Measurements from ENCODE around the gene BAIAP2L1.
A peak's percentile ranks its signal among the peaks of the same experiment; 100 is the strongest.

BAIAP2L1 gene

GRCh38 chr7:98278936-98279335 is 122.0 kb downstream of the BAIAP2L1 start:
- no peak overlapping the region for H3K9ac ChIP-seq (ENCODE audit: low read length)
- H4K8ac ChIP-seq (ENCODE audit: low read length), result no peak overlapping the region
- no peak overlapping the region for H3K23ac ChIP-seq (ENCODE audit: low read length in 2 of 2)
- H3K4ac ChIP-seq (ENCODE audit: low read depth in 1 of 2, low read length in 2 of 2), result peak overlapping the region in 1 of 2 experiments; percentile 46
- no peak overlapping the region for H2BK15ac ChIP-seq (ENCODE audit: low read depth, poor library complexity, severe bottlenecking)
- H3K18ac ChIP-seq (ENCODE audit: low read depth in 1 of 2, low read length in 2 of 2), result no peak overlapping the region
- H3K4me1 ChIP-seq (ENCODE audit: control insufficient read depth, insufficient read depth, low read depth, low read length), result peaks cover 11% of the 10 kb centered on the region
- H3K9me3 ChIP-seq (ENCODE audit: control insufficient read depth, low read length), result no peaks in the 10 kb centered on the region
- no peak overlapping the region for H2AK5ac ChIP-seq (ENCODE audit: low read length, severe bottlenecking)
- no peaks in the 10 kb centered on the region for H3K79me1 ChIP-seq (replicated peaks; ENCODE audit: low read length, poor library complexity, severe bottlenecking)
- no peak overlapping the region for H3K4me3 ChIP-seq (ENCODE audit: insufficient read depth in 1 of 2, low read depth in 1 of 2, low read length in 2 of 2)
- H3K14ac ChIP-seq (ENCODE audit: low read length in 2 of 2), result no peak overlapping the region
- H3K4me2 ChIP-seq (ENCODE audit: low read length, poor library complexity, severe bottlenecking), result no peak overlapping the region
- no peak overlapping the region for H2BK12ac ChIP-seq (ENCODE audit: low read length in 2 of 2)
- no peak overlapping the region for H2BK120ac ChIP-seq (ENCODE audit: low read depth, low read length)
- no peak overlapping the region for H2BK5ac ChIP-seq (ENCODE audit: low read depth, low read length, poor library complexity, severe bottlenecking)
- DNase-seq, result no peak
- H4K91ac ChIP-seq (ENCODE audit: low read length), result no peak overlapping the region
- WGBS, result 96% methylated on average over 4 of the region's 4 CpGs
- peaks cover 8 to 14% of the 10 kb centered on the region in 2 experiments for H3K36me3 ChIP-seq (ENCODE audit: control insufficient read depth in 1 of 2, insufficient read depth in 2 of 2, low read depth in 1 of 2, low read length in 2 of 2)
- no peaks in the 10 kb centered on the region for H3K27me3 ChIP-seq (ENCODE audit: control insufficient read depth in 1 of 2, insufficient read depth in 1 of 2, low read length in 2 of 2)
- no peak overlapping the region for H3K27ac ChIP-seq (ENCODE audit: low read length, poor library complexity, severe bottlenecking)
- H2AFZ ChIP-seq (ENCODE audit: low read depth, low read length), result no peak overlapping the region

GRCh38 chr7:98278408-98278807 is 122.5 kb downstream of the BAIAP2L1 start:
- Histone ChIP-seq H2BK5ac (ENCODE audit: low read depth, low read length, poor library complexity, severe bottlenecking) (no peak overlapping the region), H3K4ac (ENCODE audit: low read depth in 1 of 2, low read length in 2 of 2) (peak overlapping the region in 1 of 2 experiments; percentile 46), H3K9ac (ENCODE audit: low read length) (no peak overlapping the region), H3K9me3 (ENCODE audit: control insufficient read depth, low read length) (no peaks in the 10 kb centered on the region), H3K18ac (ENCODE audit: low read depth in 1 of 2, low read length in 2 of 2) (no peak overlapping the region), H2AFZ (ENCODE audit: low read depth, low read length) (no peak overlapping the region), H4K91ac (ENCODE audit: low read length) (no peak overlapping the region), H2BK12ac (ENCODE audit: low read length in 2 of 2) (no peak overlapping the region), H3K23ac (ENCODE audit: low read length in 2 of 2) (no peak overlapping the region), H2BK15ac (ENCODE audit: low read depth, poor library complexity, severe bottlenecking) (no peak overlapping the region), H3K79me1 (replicated peaks; ENCODE audit: low read length, poor library complexity, severe bottlenecking) (no peaks in the 10 kb centered on the region), H3K14ac (ENCODE audit: low read length in 2 of 2) (no peak overlapping the region), H2BK120ac (ENCODE audit: low read depth, low read length) (no peak overlapping the region), H3K27me3 (ENCODE audit: control insufficient read depth in 1 of 2, insufficient read depth in 1 of 2, low read length in 2 of 2) (no peaks in the 10 kb centered on the region), H2AK5ac (ENCODE audit: low read length, severe bottlenecking) (no peak overlapping the region), H3K36me3 (ENCODE audit: control insufficient read depth in 1 of 2, insufficient read depth in 2 of 2, low read depth in 1 of 2, low read length in 2 of 2) (peaks cover 3 to 9% of the 10 kb centered on the region in 2 experiments), H3K27ac (ENCODE audit: low read length, poor library complexity, severe bottlenecking) (no peak overlapping the region), H3K4me3 (ENCODE audit: insufficient read depth in 1 of 2, low read depth in 1 of 2, low read length in 2 of 2) (no peak overlapping the region), H3K4me1 (ENCODE audit: control insufficient read depth, insufficient read depth, low read depth, low read length) (peaks cover 6% of the 10 kb centered on the region), H4K8ac (ENCODE audit: low read length) (peak overlapping the region; percentile 4), H3K4me2 (ENCODE audit: low read length, poor library complexity, severe bottlenecking) (no peak overlapping the region)
- 91% methylated on average over 5 of the region's 5 CpGs for WGBS
- DNase-seq, result no peak

- no peak overlapping the region for H2AK5ac ChIP-seq (ENCODE audit: low read length, severe bottlenecking)
- no peak overlapping the region for H2BK12ac ChIP-seq (ENCODE audit: low read length in 2 of 2)
- no peaks in the 10 kb centered on the region for H3K27me3 ChIP-seq (ENCODE audit: control insufficient read depth in 1 of 2, insufficient read depth in 1 of 2, low read length in 2 of 2)
- peaks cover 3% of the 10 kb centered on the region for H3K4me1 ChIP-seq (ENCODE audit: control insufficient read depth, insufficient read depth, low read depth, low read length)
- H2AFZ ChIP-seq (ENCODE audit: low read depth, low read length), result no peak overlapping the region
- no peak overlapping the region for H3K4ac ChIP-seq (ENCODE audit: low read depth in 1 of 2, low read length in 2 of 2)
- H3K4me3 ChIP-seq (ENCODE audit: insufficient read depth in 1 of 2, low read depth in 1 of 2, low read length in 2 of 2), result no peak overlapping the region
- H3K14ac ChIP-seq (ENCODE audit: low read length in 2 of 2), result no peak overlapping the region
- peak overlapping the region; percentile 8 for H3K9ac ChIP-seq (ENCODE audit: low read length)
- H3K23ac ChIP-seq (ENCODE audit: low read length in 2 of 2), result no peak overlapping the region
- H3K9me3 ChIP-seq (ENCODE audit: control insufficient read depth, low read length), result no peaks in the 10 kb centered on the region
- H2BK15ac ChIP-seq (ENCODE audit: low read depth, poor library complexity, severe bottlenecking), result no peak overlapping the region
- peak; percentile 59 for DNase-seq
- no peak overlapping the region for H2BK5ac ChIP-seq (ENCODE audit: low read depth, low read length, poor library complexity, severe bottlenecking)
- H3K79me1 ChIP-seq (replicated peaks; ENCODE audit: low read length, poor library complexity, severe bottlenecking), result no peaks in the 10 kb centered on the region
- no peak overlapping the region for H4K8ac ChIP-seq (ENCODE audit: low read length)
- H3K36me3 ChIP-seq (ENCODE audit: control insufficient read depth in 1 of 2, insufficient read depth in 2 of 2, low read depth in 1 of 2, low read length in 2 of 2), result no peaks in the 10 kb centered on the region
- 86% methylated on average over 3 of the region's 5 CpGs for WGBS
- H4K91ac ChIP-seq (ENCODE audit: low read length), result no peak overlapping the region
- H2BK120ac ChIP-seq (ENCODE audit: low read depth, low read length), result no peak overlapping the region
- H3K18ac ChIP-seq (ENCODE audit: low read depth in 1 of 2, low read length in 2 of 2), result no peak overlapping the region
- H3K27ac ChIP-seq (ENCODE audit: low read length, poor library complexity, severe bottlenecking), result no peak overlapping the region
- no peak overlapping the region for H3K4me2 ChIP-seq (ENCODE audit: low read length, poor library complexity, severe bottlenecking)
Observed at GRCh38 chr7:98276241-98276761, 124.6 kb downstream of the BAIAP2L1 start.

- peaks cover 0 to 3% of the 10 kb centered on the region in 2 experiments for H3K36me3 ChIP-seq (ENCODE audit: control insufficient read depth in 1 of 2, insufficient read depth in 2 of 2, low read depth in 1 of 2, low read length in 2 of 2)
- no peak for DNase-seq
- no peak overlapping the region for H3K18ac ChIP-seq (ENCODE audit: low read depth in 1 of 2, low read length in 2 of 2)
- peaks cover 8% of the 10 kb centered on the region for H3K79me1 ChIP-seq (replicated peaks; ENCODE audit: low read length, poor library complexity, severe bottlenecking)
- H3K9ac ChIP-seq (ENCODE audit: low read length), result no peak overlapping the region
- H2BK5ac ChIP-seq (ENCODE audit: low read depth, low read length, poor library complexity, severe bottlenecking), result no peak overlapping the region
- H2BK120ac ChIP-seq (ENCODE audit: low read depth, low read length), result no peak overlapping the region
- no peak overlapping the region for H3K14ac ChIP-seq (ENCODE audit: low read length in 2 of 2)
- H2AFZ ChIP-seq (ENCODE audit: low read depth, low read length), result no peak overlapping the region
- WGBS, result 90% methylated on average over 3 of the region's 3 CpGs
- H2BK15ac ChIP-seq (ENCODE audit: low read depth, poor library complexity, severe bottlenecking), result no peak overlapping the region
- H3K4me2 ChIP-seq (ENCODE audit: low read length, poor library complexity, severe bottlenecking), result no peak overlapping the region
- no peak overlapping the region for H4K91ac ChIP-seq (ENCODE audit: low read length)
- no peak overlapping the region for H3K4ac ChIP-seq (ENCODE audit: low read depth in 1 of 2, low read length in 2 of 2)
- H3K4me1 ChIP-seq (ENCODE audit: control insufficient read depth, insufficient read depth, low read depth, low read length), result peaks cover 3% of the 10 kb centered on the region
- H3K23ac ChIP-seq (ENCODE audit: low read length in 2 of 2), result no peak overlapping the region
- no peaks in the 10 kb centered on the region for H3K9me3 ChIP-seq (ENCODE audit: control insufficient read depth, low read length)
- no peak overlapping the region for H3K27ac ChIP-seq (ENCODE audit: low read length, poor library complexity, severe bottlenecking)
- H2AK5ac ChIP-seq (ENCODE audit: low read length, severe bottlenecking), result no peak overlapping the region
- H2BK12ac ChIP-seq (ENCODE audit: low read length in 2 of 2), result no peak overlapping the region
- H3K27me3 ChIP-seq (ENCODE audit: control insufficient read depth in 1 of 2, insufficient read depth in 1 of 2, low read length in 2 of 2), result no peaks in the 10 kb centered on the region
- no peak overlapping the region for H3K4me3 ChIP-seq (ENCODE audit: insufficient read depth in 1 of 2, low read depth in 1 of 2, low read length in 2 of 2)
- no peak overlapping the region for H4K8ac ChIP-seq (ENCODE audit: low read length)
Observed at GRCh38 chr7:98267303-98267702, 133.6 kb downstream of the BAIAP2L1 start.
